Endothelial cell of umbilical vein (primary cell): Measurements from ENCODE around the gene TICAM1. TPM values are rescaled to one million over a fixed set of nuclear protein-coding genes. Genes with fewer than 3 reads are reported as not detected.
"Not testable (repeated sequence)": the region's sequence is repeated elsewhere in the genome, so short reads cannot be mapped to it uniquely, and the experiment has no call there.

Experiments
- BruUV-seq: library from RNA; stranded (reverse); fragments of 400-500 nt; replicated peaks from 2 replicates; lab custom pipeline; 2021; lab: Mats Ljungman, UMichigan
- CTCF ChIA-PET: fragments of 300-600, 350-600 bp; sonication (Branson Sonifier 250); formaldehyde crosslinking; loops from one replicate; lab custom pipeline; 2021; ENCODE audit warnings: antibody characterized with exemption, inconsistent platforms; lab: Charles Lee
- POLR2A ChIA-PET: fragments of 300-600, 350-600 bp; sonication (Branson Sonifier 250); formaldehyde crosslinking; loops from one replicate; lab custom pipeline; 2021; ENCODE audit warnings: antibody characterized with exemption, inconsistent platforms; lab: Charles Lee
- DNase-seq: peaks from one replicate; pipeline ENCODE4 v3.0.0-alpha.2; 2011; ENCODE audit warnings: low read depth, low spot score
- FAIRE-seq: peaks from 2 replicates; lab custom pipeline; 2011; peaks lifted over from hg19 to GRCh38; lab: Jason Lieb, UNC
- H2AFZ ChIP-seq: 2 replicates; pipeline ENCODE4 v1.6.0; 2012; ENCODE audit warnings: low read depth, low read length, control low read depth, inconsistent platforms
- H3K27ac ChIP-seq: 2 replicates; pipeline ENCODE4 v1.5.1; 2011; ENCODE audit warnings: low read depth, mild to moderate bottlenecking, control low read depth, low read length, moderate library complexity; ENCODE audit not compliant: insufficient read depth
- H3K27me3 ChIP-seq, 2 experiments: 2 replicates each; pipeline versions ENCODE4 v1.6.0 to v1.6.1; 2011; ENCODE audit warnings: low read length in 2 of 2, mixed read lengths in 1 of 2; ENCODE audit not compliant: control insufficient read depth in 2 of 2, insufficient read depth in 2 of 2
- H3K36me3 ChIP-seq, 2 experiments: 2 replicates in 1 of 2; 3 replicates in 1 of 2; pipeline ENCODE4 v1.5.1; 2011; ENCODE audit warnings: low read length in 2 of 2, mild to moderate bottlenecking in 1 of 2, moderate library complexity in 1 of 2; ENCODE audit not compliant: control insufficient read depth in 2 of 2, insufficient read depth in 2 of 2; ENCODE audit errors: extremely low read depth in 1 of 2
- H3K4me1 ChIP-seq: 3 replicates; pipeline ENCODE4 v1.5.1; 2011; ENCODE audit warnings: mild to moderate bottlenecking, low read length; ENCODE audit not compliant: control insufficient read depth, insufficient read depth; ENCODE audit errors: extremely low read depth
- H3K4me2 ChIP-seq: 2 replicates; pipeline ENCODE4 v1.6.1; 2011; ENCODE audit warnings: low read length, control low read depth, mixed read lengths; ENCODE audit not compliant: insufficient read depth
- H3K4me3 ChIP-seq, 3 experiments: fragments of 200-600 bp in 1 of 3; sonication (generic), shearing (Covaris generic) in 1 of 3; replicated peaks in 1 of 3; 2 replicates each; pipeline ENCODE4 v1.5.1; 2011 to 2016; ENCODE audit warnings: control low read depth in 3 of 3, low read length in 3 of 3, mild to moderate bottlenecking in 2 of 3, inconsistent platforms in 1 of 3, low read depth in 1 of 3, moderate library complexity in 1 of 3; ENCODE audit not compliant: insufficient read depth in 1 of 3
- H3K79me2 ChIP-seq: 2 replicates; pipeline ENCODE4 v1.6.0; 2012; ENCODE audit warnings: low read length, inconsistent platforms; ENCODE audit not compliant: control insufficient read depth, insufficient read depth
- H3K9ac ChIP-seq: replicated peaks from 2 replicates; pipeline ENCODE3; 2011; ENCODE audit warnings: low read length, control low read depth; ENCODE audit not compliant: insufficient read depth; ENCODE audit errors: extremely low read depth
- H3K9me1 ChIP-seq: replicated peaks from 3 replicates; pipeline ENCODE4 v1.6.0; 2011; ENCODE audit warnings: mild to moderate bottlenecking, low read length; ENCODE audit not compliant: control insufficient read depth, insufficient read depth; ENCODE audit errors: extremely low read depth
- H3K9me3 ChIP-seq: replicated peaks from 2 replicates; pipeline ENCODE4 v1.5.1; 2012; ENCODE audit warnings: low read length, inconsistent platforms; ENCODE audit not compliant: control insufficient read depth, insufficient read depth
- H4K20me1 ChIP-seq: replicated peaks from 2 replicates; pipeline ENCODE3; 2011; ENCODE audit warnings: mild to moderate bottlenecking, low read length; ENCODE audit not compliant: control insufficient read depth, insufficient read depth; ENCODE audit errors: extremely low read depth
- EZH2 ChIP-seq: IDR thresholded peaks from 2 replicates; pipeline ENCODE4 v1.6.1; 2012; ENCODE audit warnings: borderline replicate concordance, low read depth, mild to moderate bottlenecking, moderate library complexity, low read length, inconsistent platforms; ENCODE audit not compliant: severe bottlenecking
- FOS ChIP-seq: IDR thresholded peaks from 2 replicates; pipeline ENCODE4 v1.6.1; 2011; ENCODE audit warnings: mild to moderate bottlenecking, low read length, moderate library complexity, borderline replicate concordance; ENCODE audit not compliant: insufficient read depth
- GATA2 ChIP-seq: IDR thresholded peaks from 2 replicates; pipeline ENCODE4 v1.7.0; 2011; ENCODE audit warnings: low read depth, mild to moderate bottlenecking, moderate library complexity, mixed read lengths, low read length; ENCODE audit not compliant: insufficient read length, insufficient read depth
- JUN ChIP-seq: IDR thresholded peaks from 2 replicates; pipeline ENCODE4 v1.6.1; 2011; ENCODE audit warnings: borderline replicate concordance, low read depth; ENCODE audit not compliant: insufficient read length, insufficient read depth
- MYC ChIP-seq: IDR thresholded peaks from one replicate; pipeline ENCODE4 v1.6.1; 2011; ENCODE audit warnings: mild to moderate bottlenecking, low read depth, low read length
- POLR2A ChIP-seq: IDR thresholded peaks from 2 replicates; pipeline ENCODE4 v1.6.1; 2012; ENCODE audit warnings: low read depth, mild to moderate bottlenecking, control low read depth, low read length
- POLR2AphosphoS5 ChIP-seq: IDR thresholded peaks from 2 replicates; pipeline ENCODE4 v1.6.1; 2012; ENCODE audit warnings: low read depth, mild to moderate bottlenecking, control low read depth, low read length, moderate library complexity; ENCODE audit not compliant: insufficient read depth
- dilution Hi-C: fragments of 300-500 bp; cut with MboI; formaldehyde crosslinking; loops from one replicate; pipeline ENCODE4 v1.15.0; 2019; ENCODE audit warnings: low sequenced_read_pairs; ENCODE audit not compliant: extremely low pct_ligation_motif_present
- intact Hi-C: fragments of 100-400 bp; cut with micrococcal nuclease; formaldehyde crosslinking; loops from one replicate; pipeline ENCODE4 v1.10.0; 2022
- polyA plus RNA-seq, 4 experiments: library from polyadenylated mRNA; depleted of rRNA in 3 of 4; stranded (reverse) in 3 of 4; unstranded in 1 of 4; fragments of >200 nt; gene quantifications; 2 replicates each; pipeline versions ENCODE4 v1.2.1 to v1.2.3, GENCODE V29; 2011 to 2012; ENCODE audit warnings: missing spikeins in 1 of 4
- total RNA-seq: library from RNA; stranded (reverse); gene quantifications from 2 replicates; pipeline ENCODE4 v1.2.3, GENCODE V29; 2021
- TF ChIP-seq, protein P1 (sequence below), 2 donors: IDR thresholded peaks; 1 replicate in 1 of 2; 2 replicates in 1 of 2; pipeline ENCODE4 v1.5.1; 2011; ENCODE audit warnings: low read length in 2 of 2, mild to moderate bottlenecking in 2 of 2, moderate library complexity in 2 of 2, control low read depth in 1 of 2, inconsistent platforms in 1 of 2, low read depth in 1 of 2; ENCODE audit not compliant: insufficient read depth in 1 of 2; ENCODE audit errors: extremely low read depth in 1 of 2
- TF ChIP-seq, protein P2 (sequence below): IDR thresholded peaks from 2 replicates; pipeline ENCODE4 v1.6.1; 2011; ENCODE audit not compliant: insufficient read depth, insufficient read length

TICAM1 gene
- total and polyA plus RNA-seq, 2 donors (not counting 3 experiments of a cell fraction or from before 2014, with no cell fraction given) = 4.8 to 17.6 TPM

DNA sequence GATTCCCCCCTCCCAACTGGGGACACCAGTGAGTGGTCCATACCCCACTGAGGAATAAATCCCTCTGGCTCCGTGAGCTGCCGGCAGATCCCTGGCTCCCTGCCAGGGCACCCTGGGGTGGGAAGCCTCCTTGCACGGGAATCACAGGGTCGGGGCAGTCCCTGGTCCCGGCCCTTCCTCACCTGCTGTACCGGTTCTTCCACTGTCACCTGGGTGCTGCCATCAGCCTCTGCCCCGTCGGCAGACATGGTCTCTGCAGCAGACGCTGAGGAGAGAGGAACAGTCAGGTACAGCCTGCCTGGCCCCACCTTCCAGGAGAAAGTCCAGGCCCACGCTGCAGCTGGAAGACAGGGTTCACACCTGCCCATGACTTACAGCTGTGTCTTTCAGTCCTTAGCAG, 29.6 kb upstream of the TICAM1 start:
- dilution Hi-C loops = no loop called here
- no peak overlapping the region for H3K27ac ChIP-seq
- peaks cover 23% of the 10 kb centered on the region for H3K79me2 ChIP-seq
- ChIA-PET POLR2A (no interaction called here), CTCF (interaction anchor here (2.3 to 3.0 kb wide), 2 partner anchors 9 to 51 kb away, joined by 6 to 13 read pairs; no protein-coding TSS in a partner anchor)
- H3K4me3 ChIP-seq = no peak overlapping the region
- H4K20me1 ChIP-seq = no peaks in the 10 kb centered on the region
- H3K9me1 ChIP-seq = no peaks in the 10 kb centered on the region
- no peak overlapping the region for H2AFZ ChIP-seq
- no peak overlapping the region for H3K4me2 ChIP-seq
- H3K4me1 ChIP-seq = no peaks in the 10 kb centered on the region
- no peak for FAIRE-seq
- intact Hi-C loops = no loop called here
- H3K27me3 ChIP-seq = no peaks in the 10 kb centered on the region
- BruUV-seq = no TSS peak
- TF ChIP-seq FOS (no peak), JUN (no peak), POLR2A (no peak), EZH2 (no peak)
- no peak overlapping the region for H3K9ac ChIP-seq
- no peak for DNase-seq
- H3K36me3 ChIP-seq = peaks cover 0 to 21% of the 10 kb centered on the region in 2 experiments
- no peaks in the 10 kb centered on the region for H3K9me3 ChIP-seq

DNA sequence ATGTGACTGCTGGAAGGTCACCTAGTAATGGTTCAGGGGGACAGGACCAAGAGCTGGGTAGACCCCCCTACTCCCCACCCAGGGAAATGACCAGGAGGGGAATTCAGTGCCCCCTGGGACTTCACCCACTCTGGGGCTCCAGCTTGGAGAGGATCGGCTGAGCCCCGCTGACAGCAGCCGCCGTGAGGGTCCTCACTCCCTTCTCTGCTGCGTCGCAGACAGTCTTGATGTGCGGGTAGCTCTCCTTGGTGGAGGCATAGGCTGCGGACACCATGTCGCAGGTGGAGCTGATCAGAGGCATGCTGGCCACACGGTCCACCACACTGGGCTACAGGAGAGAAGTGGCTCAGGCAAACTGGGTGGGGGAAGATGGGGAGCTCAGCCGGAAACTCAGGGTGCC, 28.2 kb upstream of the TICAM1 start:
- Histone ChIP-seq H3K9me3 (no peaks in the 10 kb centered on the region), H3K27ac (no peak overlapping the region), H4K20me1 (no peaks in the 10 kb centered on the region), H3K9me1 (no peaks in the 10 kb centered on the region), H3K4me3 (no peak overlapping the region), H3K27me3 (no peaks in the 10 kb centered on the region), H3K9ac (no peak overlapping the region), H3K36me3 (peaks cover 0 to 28% of the 10 kb centered on the region in 2 experiments), H3K4me1 (no peaks in the 10 kb centered on the region), H2AFZ (no peak overlapping the region), H3K4me2 (no peak overlapping the region), H3K79me2 (peaks cover 13% of the 10 kb centered on the region)
- TF ChIP-seq FOS (no peak), JUN (no peak), MYC (no peak), POLR2AphosphoS5 (no peak), EZH2 (no peak), GATA2 (no peak), POLR2A (no peak)
- TF ChIP-seq, protein P1, sequence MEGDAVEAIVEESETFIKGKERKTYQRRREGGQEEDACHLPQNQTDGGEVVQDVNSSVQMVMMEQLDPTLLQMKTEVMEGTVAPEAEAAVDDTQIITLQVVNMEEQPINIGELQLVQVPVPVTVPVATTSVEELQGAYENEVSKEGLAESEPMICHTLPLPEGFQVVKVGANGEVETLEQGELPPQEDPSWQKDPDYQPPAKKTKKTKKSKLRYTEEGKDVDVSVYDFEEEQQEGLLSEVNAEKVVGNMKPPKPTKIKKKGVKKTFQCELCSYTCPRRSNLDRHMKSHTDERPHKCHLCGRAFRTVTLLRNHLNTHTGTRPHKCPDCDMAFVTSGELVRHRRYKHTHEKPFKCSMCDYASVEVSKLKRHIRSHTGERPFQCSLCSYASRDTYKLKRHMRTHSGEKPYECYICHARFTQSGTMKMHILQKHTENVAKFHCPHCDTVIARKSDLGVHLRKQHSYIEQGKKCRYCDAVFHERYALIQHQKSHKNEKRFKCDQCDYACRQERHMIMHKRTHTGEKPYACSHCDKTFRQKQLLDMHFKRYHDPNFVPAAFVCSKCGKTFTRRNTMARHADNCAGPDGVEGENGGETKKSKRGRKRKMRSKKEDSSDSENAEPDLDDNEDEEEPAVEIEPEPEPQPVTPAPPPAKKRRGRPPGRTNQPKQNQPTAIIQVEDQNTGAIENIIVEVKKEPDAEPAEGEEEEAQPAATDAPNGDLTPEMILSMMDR (IDR thresholded peaks at IDR 0.05; ENCODE audit: extremely low read depth in 1 of 2, insufficient read depth in 1 of 2, low read depth in 1 of 2, low read length in 2 of 2) = no peak
- TF ChIP-seq, protein P2, sequence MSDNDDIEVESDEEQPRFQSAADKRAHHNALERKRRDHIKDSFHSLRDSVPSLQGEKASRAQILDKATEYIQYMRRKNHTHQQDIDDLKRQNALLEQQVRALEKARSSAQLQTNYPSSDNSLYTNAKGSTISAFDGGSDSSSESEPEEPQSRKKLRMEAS = no peak
- BruUV-seq = no TSS peak
- intact Hi-C loops (no loop called here), dilution Hi-C loops (no loop called here)
- CTCF ChIA-PET = interaction anchor here (0.8 kb wide), 1 partner anchor 172 kb away, joined by 3 read pairs; no protein-coding TSS in a partner anchor
- no peak for DNase-seq
- no peak for FAIRE-seq
- POLR2A ChIA-PET = no interaction called here

DNA sequence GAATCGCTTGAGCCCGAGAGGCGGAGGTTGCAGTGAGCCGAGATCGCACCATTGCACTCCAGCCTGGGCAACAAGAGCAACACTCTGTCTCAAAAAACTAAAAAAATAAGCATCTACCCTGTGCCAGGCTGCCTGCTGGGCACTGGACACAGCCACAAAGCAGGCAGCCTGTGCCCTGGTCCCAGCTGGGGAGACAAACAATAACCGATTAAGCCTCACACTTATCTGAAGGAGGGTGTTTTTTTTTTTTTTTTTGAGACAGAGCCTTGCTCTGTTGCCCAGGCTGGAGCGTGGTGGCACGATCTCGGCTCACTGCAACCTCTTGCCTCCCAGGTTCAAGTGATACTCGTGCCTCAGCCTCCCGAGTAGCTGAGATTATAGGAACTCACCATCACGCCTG, 25.0 kb upstream of the TICAM1 start:
- H3K9me1 ChIP-seq, H3K4me1 ChIP-seq, H3K27me3 ChIP-seq, H3K79me2 ChIP-seq, dilution Hi-C loops, H3K4me3 ChIP-seq, H3K9ac ChIP-seq, H3K27ac ChIP-seq, POLR2A ChIA-PET, H4K20me1 ChIP-seq, BruUV-seq, FAIRE-seq, DNase-seq, intact Hi-C loops, H2AFZ ChIP-seq, H3K4me2 ChIP-seq, H3K9me3 ChIP-seq: not testable (repeated sequence)
- peaks cover 0 to 30% of the 10 kb centered on the region in 2 experiments for H3K36me3 ChIP-seq
- CTCF ChIA-PET = interaction anchor here (0.7 to 8.7 kb wide), 3 partner anchors 48 to 145 kb away, joined by 3 to 514 read pairs (median 4); no protein-coding TSS in a partner anchor
